ENCODE results near the gene ABCC8. TPM values are rescaled to one million over a fixed set of nuclear protein-coding genes. Genes with fewer than 3 reads are reported as not detected.

Gene ABCC8
- total and polyA plus RNA-seq, 2 experiments from 2014 or later, result 2.2 TPM; not detected in 1

DNA sequence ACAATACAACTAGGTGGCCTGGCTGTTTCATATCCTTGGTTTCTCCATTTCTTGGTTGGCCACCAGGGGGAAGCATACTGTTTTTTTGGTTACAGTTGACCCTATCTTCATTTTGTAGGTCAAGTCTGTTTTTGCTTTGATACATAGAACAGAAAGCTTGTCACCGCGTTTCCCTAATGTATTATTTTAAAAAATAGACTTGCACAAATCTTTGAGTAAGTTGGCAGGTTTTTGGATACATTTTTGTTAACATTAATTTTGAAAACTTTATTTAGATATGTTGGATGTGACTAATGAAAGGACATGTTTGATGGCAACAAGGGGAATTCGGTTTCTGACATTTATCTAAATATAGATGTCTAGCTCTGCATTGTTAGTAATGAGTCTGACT is 122.0 kb downstream of the ABCC8 start:
- Histone ChIP-seq H3K4me1 (ENCODE audit: insufficient read depth) (peaks cover 5% of the 10 kb centered on the region), H3K36me3 (replicated peaks; ENCODE audit: insufficient read depth, low read depth) (no peaks in the 10 kb centered on the region), H3K4me2 (peak overlapping the region; percentile 94), H3K27ac (no peak overlapping the region), H2AFZ (no peak overlapping the region), H3K9me2 (replicated peaks; ENCODE audit: insufficient read depth) (no peaks in the 10 kb centered on the region), H3K4me3 (no peak overlapping the region), H3K79me2 (peaks cover 3% of the 10 kb centered on the region), H3K9me3 (ENCODE audit: low read depth) (no peaks in the 10 kb centered on the region), H3K27me3 (peaks cover 8% of the 10 kb centered on the region), H4K20me1 (ENCODE audit: insufficient read depth, poor library complexity, severe bottlenecking) (no peaks in the 10 kb centered on the region)
- TF ChIP-seq, protein P1, sequence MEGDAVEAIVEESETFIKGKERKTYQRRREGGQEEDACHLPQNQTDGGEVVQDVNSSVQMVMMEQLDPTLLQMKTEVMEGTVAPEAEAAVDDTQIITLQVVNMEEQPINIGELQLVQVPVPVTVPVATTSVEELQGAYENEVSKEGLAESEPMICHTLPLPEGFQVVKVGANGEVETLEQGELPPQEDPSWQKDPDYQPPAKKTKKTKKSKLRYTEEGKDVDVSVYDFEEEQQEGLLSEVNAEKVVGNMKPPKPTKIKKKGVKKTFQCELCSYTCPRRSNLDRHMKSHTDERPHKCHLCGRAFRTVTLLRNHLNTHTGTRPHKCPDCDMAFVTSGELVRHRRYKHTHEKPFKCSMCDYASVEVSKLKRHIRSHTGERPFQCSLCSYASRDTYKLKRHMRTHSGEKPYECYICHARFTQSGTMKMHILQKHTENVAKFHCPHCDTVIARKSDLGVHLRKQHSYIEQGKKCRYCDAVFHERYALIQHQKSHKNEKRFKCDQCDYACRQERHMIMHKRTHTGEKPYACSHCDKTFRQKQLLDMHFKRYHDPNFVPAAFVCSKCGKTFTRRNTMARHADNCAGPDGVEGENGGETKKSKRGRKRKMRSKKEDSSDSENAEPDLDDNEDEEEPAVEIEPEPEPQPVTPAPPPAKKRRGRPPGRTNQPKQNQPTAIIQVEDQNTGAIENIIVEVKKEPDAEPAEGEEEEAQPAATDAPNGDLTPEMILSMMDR (IDR thresholded peaks at IDR 0.05; ENCODE audit: poor library complexity), result peak; percentile 60
- TF ChIP-seq EZH2phosphoT487 (IDR thresholded peaks at IDR 0.05; ENCODE audit: low read depth, severe bottlenecking, unreplicated experiment), result no peak
- peak; percentile 78 for DNase-seq (ENCODE audit: low spot score)
- WGBS (ENCODE audit: low lambda C conversion rate, missing lambda C conversion rate), result 65% methylated on average over 3 of the region's 3 CpGs

GRCh38 chr11:17353821-17354600 is 122.6 kb downstream of the ABCC8 start:
- no peaks in the 10 kb centered on the region for H4K20me1 ChIP-seq (ENCODE audit: insufficient read depth, poor library complexity, severe bottlenecking)
- H3K9me3 ChIP-seq (ENCODE audit: low read depth), result no peaks in the 10 kb centered on the region
- H3K36me3 ChIP-seq (replicated peaks; ENCODE audit: insufficient read depth, low read depth), result no peaks in the 10 kb centered on the region
- H3K4me2 ChIP-seq, result peak overlapping the region; percentile 94
- H2AFZ ChIP-seq, result peak overlapping the region; percentile 76
- no peak for DNase-seq (ENCODE audit: low spot score)
- H3K4me1 ChIP-seq (ENCODE audit: insufficient read depth), result peaks cover 5% of the 10 kb centered on the region
- 11% methylated on average over 15 of the region's 15 CpGs for WGBS (ENCODE audit: low lambda C conversion rate, missing lambda C conversion rate)
- H3K4me3 ChIP-seq, result peak overlapping the region; percentile 54
- peaks cover 8% of the 10 kb centered on the region for H3K27me3 ChIP-seq
- peak overlapping the region; percentile 92 for H3K27ac ChIP-seq
- H3K9me2 ChIP-seq (replicated peaks; ENCODE audit: insufficient read depth), result no peaks in the 10 kb centered on the region
- TF ChIP-seq, protein P1 (IDR thresholded peaks at IDR 0.05; ENCODE audit: poor library complexity), result no peak
- TF ChIP-seq EZH2 (IDR thresholded peaks at IDR 0.05; ENCODE audit: borderline replicate concordance) (no peak), EZH2phosphoT487 (IDR thresholded peaks at IDR 0.05; ENCODE audit: low read depth, severe bottlenecking, unreplicated experiment) (no peak)
- H3K79me2 ChIP-seq, result peaks cover 3% of the 10 kb centered on the region

DNA sequence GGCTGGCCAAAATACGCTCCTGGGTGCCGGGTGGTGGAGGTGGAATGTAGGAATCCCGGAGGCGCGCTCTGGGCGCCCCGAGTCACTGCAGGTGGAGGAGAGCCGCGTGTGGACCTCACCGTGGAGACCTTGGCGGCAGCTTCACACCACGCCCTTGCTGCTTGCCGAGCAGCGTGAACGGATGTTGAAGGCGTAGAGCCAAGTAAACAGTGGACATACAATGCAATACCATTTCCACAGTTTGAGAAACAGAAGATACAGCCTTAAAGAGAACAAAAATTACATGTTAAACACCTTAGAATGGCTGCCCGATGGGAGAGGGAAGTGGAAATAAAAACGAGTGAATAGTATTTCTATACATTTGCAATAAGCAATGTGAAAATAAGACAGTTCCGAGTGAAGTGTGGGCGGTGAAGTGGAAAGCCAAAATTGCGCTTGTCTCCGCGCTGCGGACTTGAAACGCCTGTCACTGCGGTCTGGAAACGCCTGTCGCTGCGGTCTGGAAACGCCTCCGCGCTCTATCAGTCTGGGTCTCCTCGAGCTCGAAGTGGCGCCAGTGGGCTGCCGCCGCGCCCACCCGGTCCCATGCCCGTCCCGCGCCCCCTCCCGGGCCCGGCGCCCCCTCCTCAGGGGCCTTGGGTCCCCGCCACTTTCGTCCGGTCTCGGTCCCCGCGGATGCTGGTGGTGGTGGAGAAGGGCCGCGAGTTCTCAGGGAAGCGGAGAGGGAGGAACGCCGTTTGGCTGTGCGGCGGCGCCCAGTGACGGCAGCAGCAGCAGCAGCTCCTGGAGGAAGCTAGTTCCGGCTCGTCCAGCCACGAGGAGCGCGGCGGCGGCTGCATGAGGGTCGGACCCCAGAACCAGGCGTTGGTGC is 123.5 kb downstream of the ABCC8 start:
- no peaks in the 10 kb centered on the region for H3K9me3 ChIP-seq (ENCODE audit: low read depth)
- peak overlapping the region; percentile 76 for H2AFZ ChIP-seq
- WGBS (ENCODE audit: low lambda C conversion rate, missing lambda C conversion rate), result 1% methylated on average over 69 of the region's 69 CpGs
- no peaks in the 10 kb centered on the region for H4K20me1 ChIP-seq (ENCODE audit: insufficient read depth, poor library complexity, severe bottlenecking)
- H3K4me3 ChIP-seq, result peak overlapping the region; percentile 54
- peak; percentile 89 for DNase-seq (ENCODE audit: low spot score)
- H3K27ac ChIP-seq, result peak overlapping the region; percentile 92
- TF ChIP-seq EZH2 (IDR thresholded peaks at IDR 0.05; ENCODE audit: borderline replicate concordance) (no peak), EZH2phosphoT487 (IDR thresholded peaks at IDR 0.05; ENCODE audit: low read depth, severe bottlenecking, unreplicated experiment) (no peak)
- TF ChIP-seq, protein P1 (IDR thresholded peaks at IDR 0.05; ENCODE audit: poor library complexity), result no peak
- peaks cover 5% of the 10 kb centered on the region for H3K4me1 ChIP-seq (ENCODE audit: insufficient read depth)
- H3K79me2 ChIP-seq, result peaks cover 3% of the 10 kb centered on the region
- no peaks in the 10 kb centered on the region for H3K36me3 ChIP-seq (replicated peaks; ENCODE audit: insufficient read depth, low read depth)
- H3K27me3 ChIP-seq, result peaks cover 8% of the 10 kb centered on the region
- no peaks in the 10 kb centered on the region for H3K9me2 ChIP-seq (replicated peaks; ENCODE audit: insufficient read depth)
- H3K4me2 ChIP-seq, result peak overlapping the region; percentile 94

All from hepatocyte (in vitro differentiated cells).